ENCODE data around the gene TRNT1.

TRNT1 gene

DNA sequence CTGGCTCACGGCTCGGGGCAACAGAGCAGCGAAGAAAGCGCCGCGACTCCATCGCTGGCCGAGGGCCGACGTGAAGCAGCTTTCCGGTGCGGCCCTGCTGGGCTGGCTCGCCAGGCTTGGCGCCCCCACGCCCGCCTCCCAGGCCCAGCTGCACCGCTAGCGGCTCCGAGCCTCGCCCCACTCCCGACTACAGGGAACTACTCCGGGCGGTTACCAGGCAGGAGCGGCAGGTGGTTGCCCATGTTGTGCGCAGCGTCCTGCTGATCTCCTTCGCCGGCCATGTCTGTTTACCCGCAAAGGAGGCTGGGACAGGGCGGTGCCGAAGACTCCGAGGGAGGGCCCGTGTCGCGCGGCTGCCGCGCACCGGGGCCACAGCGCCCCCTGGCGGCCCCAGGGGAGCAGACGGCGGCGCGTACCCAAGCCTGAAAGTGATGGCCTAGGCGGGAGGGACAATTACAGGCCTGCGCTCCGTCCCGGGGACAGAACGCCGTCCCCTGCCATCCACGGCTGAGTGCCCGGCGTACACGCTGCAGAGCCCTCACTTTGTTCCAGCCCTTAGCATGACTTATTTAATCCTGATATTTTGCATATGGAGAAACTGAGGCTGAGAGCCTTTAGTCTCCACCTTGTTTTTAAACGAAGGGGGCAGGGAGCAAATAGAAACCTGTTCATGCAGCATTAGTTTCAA, 52.8 kb downstream of the TRNT1 start, which contains the start of gene CRBN:
Gene CRBN (minus strand): TSS at position 285 of the 688 bp plus-strand sequence. CDS start 4 bp downstream, at position 281.
- DNase-seq, result peak; percentile 89 to 91

DNA sequence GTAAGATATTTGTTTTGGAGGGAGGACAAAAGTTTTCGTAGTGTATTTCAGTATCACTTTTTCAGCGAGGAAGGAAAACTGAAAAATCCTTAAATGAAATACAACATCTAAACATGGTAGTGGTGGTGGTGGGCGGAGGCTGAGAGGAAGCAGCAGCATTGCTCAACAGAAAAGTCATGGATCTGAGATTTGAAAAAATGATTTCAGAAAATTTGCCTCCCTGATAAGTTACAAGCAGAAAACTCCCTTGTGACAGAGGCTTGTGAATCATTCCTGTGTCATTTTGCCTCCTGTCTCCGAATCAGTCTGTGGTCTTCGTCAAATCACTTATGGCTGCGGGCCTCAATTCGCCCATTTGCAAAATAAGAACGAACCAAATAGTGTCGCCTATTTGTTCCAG, 53.7 kb downstream of the TRNT1 start:
- DNase-seq, result peak; percentile 60 to 69

DNA sequence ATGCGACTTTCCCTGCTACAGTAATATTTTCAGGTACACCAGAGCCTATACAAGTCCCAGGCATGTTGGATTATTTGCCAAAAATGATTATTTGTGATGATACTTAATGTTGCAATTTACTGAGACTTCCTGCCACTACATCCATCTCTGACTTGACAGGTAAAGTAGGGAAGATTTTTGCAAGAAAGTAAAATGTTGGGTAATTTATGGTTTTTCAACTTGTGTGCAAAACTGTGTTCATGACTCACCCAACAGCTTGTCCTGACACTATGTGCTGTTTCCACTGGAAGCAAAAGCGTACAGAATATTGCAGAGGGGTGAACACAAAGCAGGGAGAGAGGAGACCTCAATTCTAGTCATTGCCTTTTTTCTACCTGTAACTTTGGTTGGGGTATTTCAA, 58.1 kb downstream of the TRNT1 start:
- DNase-seq, result no peak

DNA sequence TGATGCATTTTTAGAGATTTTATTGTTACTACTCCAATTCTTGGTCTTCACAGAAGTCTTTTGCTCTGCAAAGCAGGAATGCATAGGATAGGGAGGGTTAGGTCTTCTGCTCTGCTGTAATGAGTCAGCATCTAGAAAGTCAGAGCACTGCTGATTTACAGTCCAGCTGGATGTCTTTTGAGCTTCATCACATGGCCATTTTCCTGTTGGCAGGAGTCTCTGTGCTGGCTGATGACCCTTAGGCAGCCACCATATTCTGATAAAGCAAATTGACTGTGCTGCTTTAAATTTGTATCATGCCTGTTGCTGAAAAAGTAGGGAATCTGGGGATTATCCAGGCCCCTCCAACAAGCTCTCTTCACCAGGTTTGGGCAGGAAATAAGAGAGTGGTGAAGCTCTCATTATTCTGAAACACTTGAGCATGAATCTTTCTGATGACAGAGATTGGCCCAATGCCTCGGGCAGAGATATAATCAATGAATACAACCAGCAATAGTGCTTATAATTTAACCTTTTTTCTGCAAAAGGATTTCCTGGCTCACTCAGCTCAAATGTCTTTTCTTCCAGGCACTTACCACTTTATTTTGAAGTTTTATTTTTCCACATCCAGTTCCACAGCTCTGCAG, 62.5 kb downstream of the TRNT1 start:
- no peak for DNase-seq

DNA sequence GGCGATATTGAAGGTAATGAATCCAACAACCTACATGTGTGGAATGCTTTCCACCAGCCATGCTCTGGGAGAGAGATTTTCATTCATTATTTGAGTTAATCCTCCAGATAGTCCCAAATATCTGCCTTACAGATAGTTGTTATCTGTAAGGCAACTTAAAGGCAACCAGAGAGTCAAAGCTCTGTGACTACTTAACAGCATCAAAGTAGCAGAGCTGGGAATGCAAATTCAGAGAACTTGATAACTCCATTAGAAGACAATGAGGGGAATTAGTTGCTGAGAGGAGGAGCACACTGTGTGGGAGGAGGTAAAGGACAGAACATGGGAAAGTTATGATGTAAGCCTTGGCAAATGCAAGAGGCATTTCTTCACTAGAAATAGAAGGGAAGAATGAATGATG, 63.2 kb downstream of the TRNT1 start:
- no peak for DNase-seq

DNA sequence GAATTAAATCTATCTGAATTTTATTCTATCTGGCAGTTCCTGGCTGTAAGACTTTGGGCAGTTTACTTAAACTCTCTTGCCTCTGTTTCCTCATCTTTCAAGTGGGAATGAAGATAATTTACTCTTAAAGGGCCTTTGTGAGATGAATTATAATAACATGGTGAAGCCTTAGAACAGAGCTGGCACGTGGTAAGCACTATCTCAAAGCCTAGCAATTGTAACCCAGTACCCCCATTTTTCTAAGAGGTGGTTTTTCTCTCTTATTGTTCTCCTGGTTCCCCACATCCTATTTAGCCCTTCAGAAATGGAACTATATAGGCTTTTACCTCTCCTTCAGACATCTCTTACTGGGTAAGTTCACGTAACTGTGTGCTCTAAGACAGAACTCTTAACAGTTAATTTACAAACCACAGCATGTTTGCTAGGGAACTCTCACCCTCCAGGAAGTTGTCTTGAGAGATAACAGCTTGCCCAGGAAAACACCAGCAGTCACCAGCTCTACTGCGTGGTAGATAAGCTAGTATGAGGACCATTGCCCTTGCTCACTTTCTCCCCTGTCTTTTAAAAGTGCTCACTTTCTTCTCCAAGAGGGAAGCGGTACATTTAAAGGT, 65.0 kb downstream of the TRNT1 start:
- no peak for DNase-seq

DNA sequence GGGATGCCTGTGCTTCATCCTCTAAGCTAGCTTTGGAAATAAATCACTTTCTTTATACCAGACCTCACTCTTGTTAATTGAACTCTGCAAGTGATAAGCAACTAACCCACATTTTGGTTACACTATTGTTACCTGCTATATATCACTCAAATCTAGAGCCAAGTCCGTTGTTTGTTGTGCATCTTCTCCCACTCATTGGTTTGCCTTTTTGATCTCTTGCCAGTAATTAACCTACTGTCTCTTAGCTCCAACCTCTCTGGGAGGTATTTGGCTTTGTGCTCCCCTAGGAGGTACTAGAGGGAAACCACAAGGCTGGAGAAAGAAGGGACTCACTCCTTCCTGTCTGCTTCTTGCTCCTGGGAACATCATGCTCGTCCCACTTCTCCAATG, 65.5 kb downstream of the TRNT1 start:
- DNase-seq, result no peak

DNA sequence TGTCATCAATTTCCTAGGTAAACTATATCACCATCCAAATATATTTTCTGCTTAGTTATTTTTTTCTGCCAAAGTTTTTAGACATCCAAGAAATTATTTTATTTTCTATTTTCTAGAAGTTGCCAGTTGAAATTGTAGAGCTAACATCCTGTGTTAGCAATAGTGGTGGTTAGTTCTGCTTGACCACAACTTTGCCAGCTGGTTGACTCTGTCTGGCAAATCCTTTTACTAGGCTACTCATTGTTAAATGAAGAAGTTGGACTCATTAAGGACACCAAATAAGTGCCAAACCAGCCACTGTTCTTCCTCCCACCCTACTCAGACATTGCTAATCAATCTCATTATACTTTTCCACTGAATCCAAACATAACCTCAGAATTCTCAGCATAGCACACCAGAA, 68.1 kb downstream of the TRNT1 start:
- no peak for DNase-seq

DNA sequence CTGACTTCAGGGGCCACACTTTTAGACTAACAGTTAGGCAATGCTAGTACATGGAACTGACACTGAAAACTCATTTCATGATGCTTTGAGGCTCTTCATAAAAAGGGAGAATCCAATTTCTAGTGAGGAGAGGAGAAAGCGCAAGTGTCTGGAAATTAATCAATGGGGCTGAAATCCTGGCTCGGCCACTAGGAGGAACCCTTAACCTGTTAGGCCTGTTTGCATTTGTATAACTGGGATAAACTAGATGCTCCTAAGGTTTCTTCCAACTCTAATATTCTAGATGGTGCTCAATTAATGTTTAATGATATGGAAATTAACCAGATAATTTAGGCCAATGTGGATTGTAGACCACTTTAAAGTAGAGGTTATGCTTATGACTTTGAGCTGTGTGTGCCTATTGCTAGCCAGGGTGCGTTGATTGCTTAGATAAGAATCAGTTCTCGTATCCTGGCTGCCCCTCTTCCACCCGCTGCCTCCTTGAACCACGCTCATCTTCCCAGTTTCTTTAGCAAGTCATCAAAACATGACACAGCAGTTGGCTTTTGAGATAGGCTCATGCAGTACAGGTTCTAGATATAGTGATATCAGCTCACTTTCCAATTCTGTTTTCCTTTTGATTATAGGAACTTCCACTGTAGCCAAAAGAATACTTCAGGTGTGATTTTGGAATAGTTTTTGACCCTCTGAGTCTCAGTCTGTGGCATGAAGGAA, 69.6 kb downstream of the TRNT1 start:
- no peak for DNase-seq
